ENCODE data around the gene ITPR3. TPM values are rescaled to one million over a fixed set of nuclear protein-coding genes. Genes with fewer than 3 reads are reported as not detected.

The ITPR3 gene
- total and polyA plus RNA-seq, 4 donors, result 36.7 to 89.5 (median 44.4) TPM

DNA sequence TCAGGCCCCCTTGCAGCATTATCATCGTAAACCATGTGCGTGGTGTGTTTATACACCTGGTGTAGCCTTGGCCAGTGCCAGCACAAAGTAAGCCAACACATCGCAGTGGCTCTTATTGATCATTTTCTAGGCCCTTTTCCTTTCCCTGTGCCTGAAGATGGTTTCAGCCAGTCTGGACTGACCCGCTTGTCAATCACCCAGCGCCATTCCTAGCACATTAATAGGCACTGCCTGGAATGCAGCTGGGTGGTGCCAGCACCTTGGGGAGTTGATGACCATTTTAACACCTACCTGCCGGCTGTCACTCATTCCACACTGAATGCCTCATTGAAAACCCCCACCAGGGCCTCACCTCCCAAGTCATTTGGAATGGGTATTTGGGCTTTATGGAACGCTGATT is 95.3 kb downstream of the ITPR3 start:
- ATAC-seq (ENCODE audit: insufficient read depth, low FRiP score), result no peak
- 78 to 90% methylated on average over 7 of the region's 7 CpGs for WGBS, 2 donors
- H3K9ac ChIP-seq (ENCODE audit: insufficient read depth in 1 of 2, low read length in 2 of 2), result no peak overlapping the region
- no peak overlapping the region for H3K4me3 ChIP-seq
- no peaks in the 10 kb centered on the region for H3K36me3 ChIP-seq (ENCODE audit: control insufficient read depth in 4 of 4, insufficient read depth in 4 of 4, low read length in 4 of 4)
- H3K9me3 ChIP-seq (ENCODE audit: control insufficient read depth in 4 of 4, insufficient read depth in 3 of 4, low read length in 3 of 4), result no peaks in the 10 kb centered on the region
- peaks cover 4 to 41% (median 25%) of the 10 kb centered on the region in 5 donors for H3K4me1 ChIP-seq (ENCODE audit: control insufficient read depth in 5 of 5, insufficient read depth in 5 of 5, low read length in 5 of 5)
- H3K27ac ChIP-seq (ENCODE audit: low read depth in 1 of 2, low read length in 1 of 2), result peak overlapping the region in 1 of 2 donors; percentile 0
- no peaks in the 10 kb centered on the region for H3K27me3 ChIP-seq (ENCODE audit: control insufficient read depth in 3 of 3, insufficient read depth in 3 of 3, low read length in 2 of 3)
- DNase-seq, result no peak
- TF ChIP-seq, protein P1, sequence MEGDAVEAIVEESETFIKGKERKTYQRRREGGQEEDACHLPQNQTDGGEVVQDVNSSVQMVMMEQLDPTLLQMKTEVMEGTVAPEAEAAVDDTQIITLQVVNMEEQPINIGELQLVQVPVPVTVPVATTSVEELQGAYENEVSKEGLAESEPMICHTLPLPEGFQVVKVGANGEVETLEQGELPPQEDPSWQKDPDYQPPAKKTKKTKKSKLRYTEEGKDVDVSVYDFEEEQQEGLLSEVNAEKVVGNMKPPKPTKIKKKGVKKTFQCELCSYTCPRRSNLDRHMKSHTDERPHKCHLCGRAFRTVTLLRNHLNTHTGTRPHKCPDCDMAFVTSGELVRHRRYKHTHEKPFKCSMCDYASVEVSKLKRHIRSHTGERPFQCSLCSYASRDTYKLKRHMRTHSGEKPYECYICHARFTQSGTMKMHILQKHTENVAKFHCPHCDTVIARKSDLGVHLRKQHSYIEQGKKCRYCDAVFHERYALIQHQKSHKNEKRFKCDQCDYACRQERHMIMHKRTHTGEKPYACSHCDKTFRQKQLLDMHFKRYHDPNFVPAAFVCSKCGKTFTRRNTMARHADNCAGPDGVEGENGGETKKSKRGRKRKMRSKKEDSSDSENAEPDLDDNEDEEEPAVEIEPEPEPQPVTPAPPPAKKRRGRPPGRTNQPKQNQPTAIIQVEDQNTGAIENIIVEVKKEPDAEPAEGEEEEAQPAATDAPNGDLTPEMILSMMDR (IDR thresholded peaks at IDR 0.05; ENCODE audit: control extremely low read depth, extremely low read depth), result no peak

DNA sequence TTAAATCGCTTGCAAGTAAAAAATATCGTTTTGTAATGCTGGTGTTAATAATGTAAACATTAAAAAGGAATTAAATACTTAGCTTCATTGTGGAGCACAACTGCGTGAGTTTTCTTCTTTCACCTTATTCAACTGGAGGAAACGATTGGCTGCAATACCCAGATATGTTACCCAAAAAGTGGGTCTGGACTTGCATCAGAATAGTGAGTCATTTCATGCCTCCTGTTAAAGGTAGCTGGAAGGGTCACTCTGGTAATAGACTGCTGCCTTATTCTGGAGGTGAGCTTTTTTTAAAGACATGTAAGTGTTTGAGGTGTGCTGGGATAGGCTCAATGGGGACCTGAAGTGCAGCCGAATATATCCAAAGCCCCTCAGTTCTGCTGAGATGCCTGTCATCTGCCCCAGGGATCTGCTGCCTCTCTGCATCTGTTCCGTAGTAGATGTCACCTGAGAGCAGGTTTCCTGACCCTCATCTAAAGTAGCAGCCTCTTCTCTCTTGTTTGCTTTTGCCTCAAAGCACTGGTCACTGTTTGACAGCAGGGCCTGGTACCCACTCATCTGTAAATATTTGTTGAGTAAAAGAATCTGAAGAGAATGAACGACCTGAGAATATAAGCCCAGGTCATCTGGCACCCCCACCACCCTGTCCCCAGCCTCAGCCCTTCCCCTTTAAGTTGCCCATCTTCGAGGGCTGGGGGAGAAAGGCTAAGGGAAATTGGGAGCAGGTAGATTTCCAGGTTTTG is 95.9 kb downstream of the ITPR3 start:
- ATAC-seq (ENCODE audit: insufficient read depth, low FRiP score) (no peak), DNase-seq (no peak)
- peaks cover 7 to 42% (median 25%) of the 10 kb centered on the region in 5 donors for H3K4me1 ChIP-seq (ENCODE audit: control insufficient read depth in 5 of 5, insufficient read depth in 5 of 5, low read length in 5 of 5)
- no peak overlapping the region for H3K4me3 ChIP-seq
- H3K9me3 ChIP-seq (ENCODE audit: control insufficient read depth in 4 of 4, insufficient read depth in 3 of 4, low read length in 3 of 4), result no peaks in the 10 kb centered on the region
- H3K27ac ChIP-seq (ENCODE audit: low read depth in 1 of 2, low read length in 1 of 2), result peak overlapping the region in 1 of 2 donors; percentile 13
- TF ChIP-seq, protein P1 (IDR thresholded peaks at IDR 0.05; ENCODE audit: control extremely low read depth, extremely low read depth), result no peak
- no peaks in the 10 kb centered on the region for H3K36me3 ChIP-seq (ENCODE audit: control insufficient read depth in 4 of 4, insufficient read depth in 4 of 4, low read length in 4 of 4)
- H3K9ac ChIP-seq (ENCODE audit: insufficient read depth in 1 of 2, low read length in 2 of 2), result no peak overlapping the region
- H3K27me3 ChIP-seq (ENCODE audit: control insufficient read depth in 3 of 3, insufficient read depth in 3 of 3, low read length in 2 of 3), result no peaks in the 10 kb centered on the region
- WGBS, 2 donors, result 71 to 82% methylated on average over 8 of the region's 8 CpGs

DNA sequence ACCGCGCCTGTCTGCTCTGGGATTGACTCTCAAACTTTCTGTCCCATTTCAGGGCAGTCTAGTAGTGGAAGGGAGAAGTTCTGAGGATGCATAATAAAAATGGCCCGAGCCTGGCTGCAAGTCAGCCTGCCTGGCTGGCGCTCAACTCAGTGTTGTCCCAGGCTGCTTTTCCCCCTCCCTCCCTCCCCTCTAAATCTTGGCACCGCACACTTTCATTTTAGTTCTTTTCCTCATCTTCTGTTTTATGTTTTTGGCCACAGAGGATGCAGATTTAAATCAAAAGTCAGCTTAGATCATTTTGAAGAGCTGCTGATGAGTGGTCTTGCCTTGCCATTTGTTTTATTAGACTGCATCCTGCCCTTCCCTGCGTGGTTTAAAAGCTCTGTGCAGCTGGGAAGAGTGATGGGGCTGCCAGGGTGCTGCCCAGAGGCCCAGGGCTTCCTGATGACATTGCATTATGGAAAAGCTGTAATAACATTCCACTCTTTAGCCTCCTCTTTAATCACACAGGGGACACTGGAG is 96.9 kb downstream of the ITPR3 start:
- Histone ChIP-seq H3K4me1 (ENCODE audit: control insufficient read depth in 5 of 5, insufficient read depth in 5 of 5, low read length in 5 of 5) (peaks cover 7 to 44% (median 25%) of the 10 kb centered on the region in 5 donors), H3K36me3 (ENCODE audit: control insufficient read depth in 4 of 4, insufficient read depth in 4 of 4, low read length in 4 of 4) (no peaks in the 10 kb centered on the region), H3K27me3 (ENCODE audit: control insufficient read depth in 3 of 3, insufficient read depth in 3 of 3, low read length in 2 of 3) (no peaks in the 10 kb centered on the region), H3K4me3 (no peak overlapping the region), H3K27ac (ENCODE audit: low read depth in 1 of 2, low read length in 1 of 2) (peak overlapping the region in 1 of 2 donors; percentile 43), H3K9ac (ENCODE audit: insufficient read depth in 1 of 2, low read length in 2 of 2) (no peak overlapping the region), H3K9me3 (ENCODE audit: control insufficient read depth in 4 of 4, insufficient read depth in 3 of 4, low read length in 3 of 4) (no peaks in the 10 kb centered on the region)
- DNase-seq, result peak; percentile 89 to 98 (median 98)
- TF ChIP-seq, protein P1 (IDR thresholded peaks at IDR 0.05; ENCODE audit: control extremely low read depth, extremely low read depth), result no peak
- ATAC-seq (ENCODE audit: insufficient read depth, low FRiP score), result no peak
- WGBS, 2 donors, result 49 to 51% methylated on average over 6 of the region's 6 CpGs
